Measurements from ENCODE around the gene SNURF. TPM values are rescaled to one million over a fixed set of nuclear protein-coding genes. Genes with fewer than 3 reads are reported as not detected.
"Not testable (repeated sequence)": the region's sequence is repeated elsewhere in the genome, so short reads cannot be mapped to it uniquely, and the experiment has no call there.

SNURF gene
- total and polyA plus RNA-seq, 2 donors (not counting 1 experiment from before 2014, with no cell fraction given) = 5.0 to 61.1 TPM

GRCh38 chr15:24919446-24919845, 35.3 kb upstream of the SNURF start:
- TF ChIP-seq EZH2 (IDR thresholded peaks at IDR 0.05; ENCODE audit: low read length, missing control alignments) = no peak
- TF ChIP-seq, protein P1, sequence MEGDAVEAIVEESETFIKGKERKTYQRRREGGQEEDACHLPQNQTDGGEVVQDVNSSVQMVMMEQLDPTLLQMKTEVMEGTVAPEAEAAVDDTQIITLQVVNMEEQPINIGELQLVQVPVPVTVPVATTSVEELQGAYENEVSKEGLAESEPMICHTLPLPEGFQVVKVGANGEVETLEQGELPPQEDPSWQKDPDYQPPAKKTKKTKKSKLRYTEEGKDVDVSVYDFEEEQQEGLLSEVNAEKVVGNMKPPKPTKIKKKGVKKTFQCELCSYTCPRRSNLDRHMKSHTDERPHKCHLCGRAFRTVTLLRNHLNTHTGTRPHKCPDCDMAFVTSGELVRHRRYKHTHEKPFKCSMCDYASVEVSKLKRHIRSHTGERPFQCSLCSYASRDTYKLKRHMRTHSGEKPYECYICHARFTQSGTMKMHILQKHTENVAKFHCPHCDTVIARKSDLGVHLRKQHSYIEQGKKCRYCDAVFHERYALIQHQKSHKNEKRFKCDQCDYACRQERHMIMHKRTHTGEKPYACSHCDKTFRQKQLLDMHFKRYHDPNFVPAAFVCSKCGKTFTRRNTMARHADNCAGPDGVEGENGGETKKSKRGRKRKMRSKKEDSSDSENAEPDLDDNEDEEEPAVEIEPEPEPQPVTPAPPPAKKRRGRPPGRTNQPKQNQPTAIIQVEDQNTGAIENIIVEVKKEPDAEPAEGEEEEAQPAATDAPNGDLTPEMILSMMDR (conservative IDR thresholded peaks at IDR 0.05 in 1 of 2, IDR thresholded peaks at IDR 0.05 in 1 of 2; ENCODE audit: low read depth in 1 of 2, low read length in 2 of 2) = no peak
- no peak overlapping the region for H3K9ac ChIP-seq (ENCODE audit: insufficient read depth, low read length)
- H3K4me3 ChIP-seq (replicated peaks in 1 of 4; ENCODE audit: control extremely low read depth in 1 of 4, insufficient read depth in 1 of 4, low read depth in 3 of 4, low read length in 4 of 4) = no peak overlapping the region
- H3K9me3 ChIP-seq (ENCODE audit: control insufficient read depth, insufficient read depth, low read depth, low read length) = no peaks in the 10 kb centered on the region
- no peak for DNase-seq (ENCODE audit: low read depth in 2 of 2)
- no peaks in the 10 kb centered on the region for H3K27me3 ChIP-seq (ENCODE audit: control insufficient read depth, insufficient read depth, low read length)
- no peaks in the 10 kb centered on the region for H3K4me1 ChIP-seq (ENCODE audit: control insufficient read depth, extremely low read depth, insufficient read depth, low read length)
- no peak overlapping the region for H3K27ac ChIP-seq (ENCODE audit: insufficient read depth, low read length)
- H3K4me2 ChIP-seq (ENCODE audit: extremely low read depth, insufficient read depth, low read length) = no peak overlapping the region
- H4K20me1 ChIP-seq (ENCODE audit: control insufficient read depth, extremely low read depth, insufficient read depth, low read length) = no peaks in the 10 kb centered on the region
- H3K79me2 ChIP-seq (ENCODE audit: control insufficient read depth, insufficient read depth, low read length) = no peaks in the 10 kb centered on the region
- no peaks in the 10 kb centered on the region for H3K36me3 ChIP-seq (ENCODE audit: control insufficient read depth, insufficient read depth, low read length)
- H2AFZ ChIP-seq (ENCODE audit: low read length) = no peak overlapping the region

DNA sequence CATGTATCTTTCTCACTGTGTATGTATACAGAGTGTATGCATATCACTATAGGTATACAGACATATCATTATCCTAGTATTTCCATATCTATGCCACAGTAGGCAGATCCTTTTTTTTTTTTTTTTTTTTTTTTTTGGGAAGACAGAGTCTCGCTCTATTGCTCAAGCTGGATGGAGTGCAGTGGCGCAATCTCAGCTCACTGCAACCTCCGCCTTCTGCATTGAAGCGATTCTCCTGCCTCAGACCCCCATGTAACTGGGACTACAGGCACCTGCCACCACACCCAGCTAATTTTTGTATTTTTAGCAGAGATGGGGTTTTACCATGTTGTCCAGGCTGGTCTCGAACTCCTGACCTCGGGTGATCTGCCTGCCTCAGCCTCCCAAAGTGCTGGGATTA, 32.0 kb upstream of the SNURF start:
- DNase-seq (ENCODE audit: low read depth in 2 of 2); H2AFZ ChIP-seq (ENCODE audit: low read length); H4K20me1 ChIP-seq (ENCODE audit: control insufficient read depth, extremely low read depth, insufficient read depth, low read length); H3K27ac ChIP-seq (ENCODE audit: insufficient read depth, low read length); H3K4me1 ChIP-seq (ENCODE audit: control insufficient read depth, extremely low read depth, insufficient read depth, low read length); H3K9ac ChIP-seq (ENCODE audit: insufficient read depth, low read length); H3K79me2 ChIP-seq (ENCODE audit: control insufficient read depth, insufficient read depth, low read length); H3K4me3 ChIP-seq (replicated peaks in 1 of 4; ENCODE audit: control extremely low read depth in 1 of 4, insufficient read depth in 1 of 4, low read depth in 3 of 4, low read length in 4 of 4); H3K4me2 ChIP-seq (ENCODE audit: extremely low read depth, insufficient read depth, low read length); H3K36me3 ChIP-seq (ENCODE audit: control insufficient read depth, insufficient read depth, low read length); H3K9me3 ChIP-seq (ENCODE audit: control insufficient read depth, insufficient read depth, low read depth, low read length); H3K27me3 ChIP-seq (ENCODE audit: control insufficient read depth, insufficient read depth, low read length): not testable (repeated sequence)

- H2AFZ ChIP-seq (ENCODE audit: low read length) = no peak overlapping the region
- no peak overlapping the region for H3K4me2 ChIP-seq (ENCODE audit: extremely low read depth, insufficient read depth, low read length)
- TF ChIP-seq, protein P1 (conservative IDR thresholded peaks at IDR 0.05 in 1 of 2, IDR thresholded peaks at IDR 0.05 in 1 of 2; ENCODE audit: low read depth in 1 of 2, low read length in 2 of 2) = no peak
- TF ChIP-seq EZH2 (IDR thresholded peaks at IDR 0.05; ENCODE audit: low read length, missing control alignments) = no peak
Observed at GRCh38 chr15:24924153-24924552, 30.6 kb upstream of the SNURF start.

More at GRCh38 chr15:24924153-24924552, 30.6 kb upstream of the SNURF start:
- Histone ChIP-seq H4K20me1 (ENCODE audit: control insufficient read depth, extremely low read depth, insufficient read depth, low read length) (no peaks in the 10 kb centered on the region), H3K27ac (ENCODE audit: insufficient read depth, low read length) (no peak overlapping the region), H3K27me3 (ENCODE audit: control insufficient read depth, insufficient read depth, low read length) (no peaks in the 10 kb centered on the region), H3K36me3 (ENCODE audit: control insufficient read depth, insufficient read depth, low read length) (no peaks in the 10 kb centered on the region), H3K9ac (ENCODE audit: insufficient read depth, low read length) (no peak overlapping the region), H3K79me2 (ENCODE audit: control insufficient read depth, insufficient read depth, low read length) (no peaks in the 10 kb centered on the region), H3K4me3 (replicated peaks in 1 of 4; ENCODE audit: control extremely low read depth in 1 of 4, insufficient read depth in 1 of 4, low read depth in 3 of 4, low read length in 4 of 4) (no peak overlapping the region), H3K9me3 (ENCODE audit: control insufficient read depth, insufficient read depth, low read depth, low read length) (no peaks in the 10 kb centered on the region), H3K4me1 (ENCODE audit: control insufficient read depth, extremely low read depth, insufficient read depth, low read length) (no peaks in the 10 kb centered on the region)
- DNase-seq (ENCODE audit: low read depth in 2 of 2) = no peak
